ENCODE data around the gene NOS2.
A peak's percentile ranks its signal among the peaks of the same experiment; 100 is the strongest.
"Not testable (repeated sequence)": the region's sequence is repeated elsewhere in the genome, so short reads cannot be mapped to it uniquely, and the experiment has no call there.

Gene NOS2

DNA sequence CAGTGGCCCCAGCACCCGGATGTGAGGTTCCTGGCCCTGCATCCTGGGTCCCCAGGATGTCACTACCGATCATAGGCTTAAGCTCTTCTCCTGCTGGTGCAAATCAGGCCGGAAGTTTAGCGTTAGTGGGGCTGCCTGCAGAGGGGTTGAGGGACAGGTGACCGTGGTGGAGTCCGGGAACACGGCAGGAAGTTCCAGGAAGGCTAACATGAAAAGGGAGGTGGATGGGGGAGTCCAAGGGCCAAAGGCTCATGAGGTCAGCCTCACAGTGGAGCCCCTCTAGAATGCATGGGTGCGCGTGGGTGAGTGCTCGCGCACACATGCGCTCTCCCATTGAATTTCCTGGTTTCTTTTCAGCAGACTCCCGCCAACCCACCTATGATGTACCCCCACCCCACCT is 46.6 kb downstream of the NOS2 start:
- DNase-seq: not testable (repeated sequence)

DNA sequence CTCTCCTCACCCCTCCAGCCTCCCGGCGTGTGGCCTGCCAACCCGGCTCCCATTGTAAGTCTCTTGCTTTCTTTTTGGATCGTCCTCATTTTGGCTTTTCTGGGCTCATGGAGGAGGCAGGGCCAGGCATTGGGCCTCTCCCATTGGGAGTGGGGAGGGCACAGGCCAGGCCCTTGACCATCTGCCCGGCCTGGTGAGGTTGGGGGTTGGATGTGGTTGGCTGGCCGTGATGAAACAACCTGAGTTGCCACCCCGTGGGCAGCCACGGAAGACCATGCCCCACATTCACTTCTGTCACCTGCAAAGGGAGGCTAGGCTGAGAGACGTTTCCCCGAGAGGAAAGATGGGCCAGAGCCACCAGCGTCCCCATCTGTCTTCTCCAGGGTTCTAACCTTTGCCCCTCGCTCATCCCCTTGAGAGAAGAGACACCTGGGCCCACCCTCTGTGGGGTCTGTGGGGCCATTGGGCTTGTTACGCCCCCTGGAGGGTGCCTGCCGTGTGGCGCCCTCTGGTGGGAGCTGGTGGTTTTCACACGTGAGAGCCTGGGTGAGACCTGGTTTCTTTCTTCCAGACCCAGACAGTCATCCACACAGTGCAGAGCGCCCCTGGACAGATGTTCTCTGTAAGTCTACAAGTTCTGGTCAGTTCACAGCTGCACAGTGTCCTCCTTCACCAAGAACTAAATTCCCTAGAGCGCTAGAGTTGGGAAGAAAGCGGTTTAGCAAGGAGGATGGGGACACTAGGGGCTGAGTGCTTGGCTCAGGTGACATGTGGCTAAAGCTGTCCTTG is 47.3 kb downstream of the NOS2 start:
- not testable (repeated sequence) for DNase-seq

DNA sequence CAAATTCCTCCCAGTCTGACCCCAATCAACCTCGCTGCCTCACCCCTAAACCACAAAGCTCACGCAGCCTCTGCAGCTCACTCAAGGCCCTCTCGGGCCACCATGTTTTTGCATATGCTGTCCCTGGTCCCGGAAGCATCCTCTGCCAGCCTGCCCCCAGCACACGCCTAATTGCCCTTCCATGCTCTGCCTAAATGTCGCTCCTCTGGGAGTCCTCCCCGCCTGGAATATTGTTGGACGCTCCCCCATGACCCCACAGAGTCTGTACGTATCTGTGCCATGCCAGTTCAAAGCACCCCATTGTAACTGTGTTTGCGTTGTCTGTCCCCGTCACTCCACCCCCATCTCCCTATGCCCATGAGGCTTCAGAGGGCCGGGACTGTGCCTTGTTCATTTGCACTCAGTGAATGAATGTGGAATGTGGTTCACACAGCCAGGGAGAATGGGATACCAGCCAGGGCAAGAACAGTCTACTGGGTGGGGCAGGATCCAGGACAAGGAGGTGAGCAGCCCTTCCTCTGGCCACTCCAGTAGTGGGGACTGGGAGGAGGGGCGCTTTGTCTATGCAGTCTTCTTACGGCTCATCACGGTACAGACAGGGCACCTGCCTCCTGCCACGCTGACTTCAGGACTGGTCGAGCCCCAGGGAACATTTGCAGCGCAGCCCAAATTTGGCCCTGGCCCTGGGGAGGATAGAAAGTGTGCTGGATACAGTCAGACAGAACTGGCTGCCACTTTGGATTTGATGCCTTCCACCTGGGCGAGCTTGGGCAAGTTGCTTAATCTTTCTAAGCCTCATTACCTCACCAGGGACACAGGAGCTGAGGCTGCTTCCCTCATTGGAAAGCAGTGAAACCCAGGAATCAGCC is 48.5 kb downstream of the NOS2 start:
- DNase-seq: no peak

DNA sequence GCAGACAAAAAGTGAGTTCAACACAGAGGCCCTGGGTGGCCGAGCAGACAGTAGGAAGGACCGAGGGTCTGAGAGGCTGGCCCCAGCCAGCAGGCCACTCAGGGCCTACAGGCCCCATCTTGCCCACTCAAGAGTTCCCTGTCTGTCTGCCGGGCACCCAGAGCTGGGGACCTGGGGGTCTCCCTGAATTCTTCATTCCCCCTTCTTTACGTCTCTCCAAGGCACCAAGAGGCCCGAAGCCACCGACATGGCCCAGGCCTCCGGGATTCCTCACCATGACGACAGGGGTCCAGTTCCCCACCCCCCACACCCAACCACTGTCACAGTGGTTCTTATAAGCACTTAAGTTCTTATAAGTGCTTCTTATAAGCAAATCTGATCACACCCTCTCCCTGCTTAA is 49.2 kb downstream of the NOS2 start:
- DNase-seq: no peak

DNA sequence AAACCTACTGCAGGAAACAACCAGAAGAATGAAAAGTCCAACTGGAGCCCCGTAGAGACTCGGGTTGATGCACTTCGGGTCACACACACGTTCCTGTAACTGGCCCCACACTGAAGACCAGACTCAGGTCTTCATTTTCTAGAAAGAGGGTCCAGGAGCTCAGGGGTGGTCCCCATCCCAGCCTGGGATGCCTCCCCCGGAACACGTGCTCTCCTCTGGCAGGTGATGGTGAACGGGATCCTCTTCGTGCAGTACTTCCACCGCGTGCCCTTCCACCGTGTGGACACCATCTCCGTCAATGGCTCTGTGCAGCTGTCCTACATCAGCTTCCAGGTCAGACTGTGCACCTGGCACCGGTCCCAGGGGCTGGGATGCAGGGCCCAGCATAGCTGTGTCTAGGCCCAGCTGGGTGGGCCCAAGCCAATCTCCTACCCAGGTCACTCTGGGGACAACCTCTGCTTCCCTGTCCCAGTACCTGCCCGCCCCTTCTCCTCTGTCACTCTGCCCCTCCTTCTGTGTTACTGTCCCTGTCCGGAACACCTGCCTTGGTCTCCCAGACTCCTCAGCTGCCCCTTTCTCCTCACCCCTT is 50.7 kb downstream of the NOS2 start:
- DNase-seq: not testable (repeated sequence)

DNA sequence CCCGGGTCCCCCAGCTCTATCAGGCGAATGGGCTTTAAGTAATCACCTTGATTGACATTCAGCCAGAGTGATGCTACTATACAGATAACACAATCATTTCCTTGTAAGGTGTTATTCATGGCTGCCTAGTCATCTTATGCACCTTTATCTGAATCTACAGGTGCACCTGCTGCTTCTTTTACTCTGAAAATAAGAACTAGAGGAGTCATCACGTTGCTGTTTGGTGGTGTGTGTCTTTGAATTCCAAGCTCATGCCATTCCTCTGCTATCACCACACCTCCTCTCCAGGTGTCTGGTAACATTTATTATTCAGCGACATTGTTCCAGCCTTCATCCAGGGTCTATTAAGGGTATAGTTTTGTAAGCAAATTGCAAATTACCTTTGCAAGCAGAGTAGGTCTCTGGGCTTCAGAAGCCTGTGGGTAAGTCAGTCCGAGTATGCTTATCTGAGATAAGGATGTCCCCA is 51.9 kb downstream of the NOS2 start:
- no peak for DNase-seq

DNA sequence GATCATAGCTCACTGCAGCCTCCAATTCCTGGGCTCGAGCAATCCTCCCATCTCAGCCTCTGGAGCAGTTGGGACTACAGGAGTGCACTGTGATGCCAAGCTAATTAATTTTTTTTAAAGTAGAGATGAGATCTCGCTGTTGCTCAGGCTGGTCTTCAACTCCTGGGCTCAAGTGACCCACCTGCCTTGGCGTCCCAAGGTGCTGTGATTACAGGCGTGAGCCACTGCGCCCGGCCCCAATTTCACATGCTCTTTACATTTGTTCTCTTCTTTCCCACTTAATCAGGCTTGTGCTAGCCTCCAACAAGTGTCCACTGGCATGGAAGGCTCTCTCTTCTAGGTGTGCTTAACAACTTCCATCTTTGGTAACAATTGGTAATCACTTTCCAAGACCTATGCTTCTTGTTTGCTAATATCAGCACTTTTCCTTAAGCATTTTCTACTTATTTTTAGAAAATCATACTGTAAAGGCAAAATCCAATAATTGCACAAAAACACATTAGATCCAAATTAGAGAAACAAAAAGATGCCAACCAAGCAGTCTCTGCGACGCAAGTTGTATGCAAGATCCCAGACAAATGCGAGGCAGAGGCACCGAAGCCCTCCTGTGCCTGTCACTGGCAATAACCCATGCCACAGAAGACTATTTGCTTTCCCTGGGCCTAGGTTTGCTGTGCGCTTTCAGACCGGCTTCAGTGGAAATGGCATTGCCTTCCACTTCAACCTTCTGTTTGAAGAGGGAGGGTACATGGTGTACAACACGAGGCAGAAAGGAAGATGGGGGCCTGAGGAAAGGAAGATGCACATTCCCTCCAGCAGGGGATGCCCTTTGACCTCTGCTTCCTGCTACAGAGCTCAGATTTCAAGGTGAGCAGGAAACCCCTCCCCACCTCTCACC is 52.6 kb downstream of the NOS2 start:
- no peak for DNase-seq

DNA sequence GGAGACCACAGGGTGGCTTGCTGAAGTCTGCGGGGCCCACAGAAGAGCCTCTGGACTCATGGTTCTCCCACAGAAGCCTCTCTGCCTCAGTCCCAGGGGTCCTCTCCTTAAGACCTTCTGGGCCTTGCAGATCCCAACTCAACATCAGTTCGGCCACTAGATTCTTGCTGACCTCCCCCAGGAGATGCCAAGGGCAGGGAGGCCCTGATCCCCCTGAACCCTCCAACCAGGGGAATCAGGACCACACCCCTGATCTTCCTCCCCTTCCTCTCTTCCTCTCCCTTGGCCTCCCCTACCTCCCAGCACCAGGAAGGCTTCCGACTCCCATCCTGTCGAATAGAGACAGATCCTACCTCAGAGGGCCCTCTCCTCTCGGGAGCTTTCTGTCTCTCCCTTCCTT is 53.4 kb downstream of the NOS2 start:
- DNase-seq: no peak

DNA sequence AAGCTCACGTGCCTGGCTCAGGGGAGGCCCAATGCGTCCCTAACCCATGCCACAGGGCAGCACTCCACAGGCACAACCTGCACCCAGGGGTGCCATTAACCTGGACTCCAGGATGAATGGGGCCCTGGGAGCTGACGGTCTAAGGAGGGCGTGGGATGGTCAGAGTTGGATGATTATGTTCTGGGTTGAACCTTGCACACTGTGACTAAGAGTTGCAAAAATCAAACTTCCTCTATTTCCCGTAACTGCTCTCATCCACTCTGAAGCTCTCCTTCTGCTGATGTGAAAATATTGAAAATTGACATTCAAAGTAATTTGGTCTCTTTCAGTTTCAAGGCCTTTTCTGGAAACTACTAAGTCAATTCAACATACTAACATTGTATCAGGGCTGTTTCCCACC is 54.0 kb downstream of the NOS2 start:
- DNase-seq: not testable (repeated sequence)

DNA sequence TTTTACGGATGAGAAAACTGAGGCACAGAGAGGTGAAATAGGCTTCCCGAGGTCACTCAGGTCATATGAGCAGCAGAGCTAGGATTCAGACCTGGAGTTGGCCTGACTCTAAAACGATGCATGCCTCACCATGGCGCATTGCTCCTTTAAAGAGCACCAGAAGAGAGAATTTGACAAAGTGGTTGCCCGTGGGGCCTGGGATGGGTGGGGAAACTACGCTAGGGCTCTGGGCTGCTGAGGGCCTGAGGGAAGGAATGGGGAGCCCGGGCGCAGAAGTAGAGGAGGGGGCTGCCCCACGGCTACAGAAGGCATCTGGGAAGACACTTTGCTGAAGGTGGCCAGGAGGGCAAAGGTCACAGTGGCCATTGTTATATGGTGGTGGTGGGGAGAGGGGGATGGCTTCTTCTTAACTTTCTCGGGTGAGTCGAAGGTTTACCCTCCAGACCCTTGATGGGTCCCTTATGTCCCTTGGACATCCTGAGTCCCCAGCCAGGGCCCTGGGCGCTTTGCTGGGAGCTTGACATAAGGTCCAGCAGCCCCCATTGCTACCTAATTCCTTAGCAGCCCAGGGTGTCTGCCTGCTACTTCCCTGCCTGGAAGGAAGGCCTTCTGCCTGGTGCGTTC is 55.0 kb downstream of the NOS2 start:
- not testable (repeated sequence) for DNase-seq

DNA sequence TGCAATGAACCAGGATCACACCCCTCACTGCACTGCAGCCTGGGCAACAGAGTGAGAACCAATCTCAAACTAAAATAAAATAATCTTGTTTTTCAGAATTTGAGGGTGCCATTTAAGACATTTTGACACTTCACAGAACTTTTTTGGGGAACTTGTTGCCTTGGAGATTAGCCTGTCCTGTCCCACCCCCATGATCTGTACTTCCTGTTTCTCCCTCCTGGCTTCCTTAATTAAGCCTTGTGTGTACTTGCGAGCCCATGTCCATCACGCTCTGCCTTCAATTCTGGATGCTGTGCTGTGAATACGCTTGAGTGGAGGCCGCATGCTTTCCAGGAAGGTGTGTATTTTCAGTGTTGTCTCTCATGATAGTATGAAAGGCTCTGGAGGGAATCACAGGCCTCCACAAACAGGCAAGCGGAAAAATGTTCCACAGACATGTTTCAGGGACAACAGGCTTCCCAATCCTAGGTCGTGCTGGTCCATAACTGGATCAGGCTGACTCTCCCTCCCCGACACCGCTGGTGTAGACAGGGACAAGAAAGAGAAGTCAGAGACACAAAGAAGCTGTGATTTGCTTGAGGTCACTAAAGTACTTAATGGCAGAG is 56.9 kb downstream of the NOS2 start:
- peak; percentile 32 for DNase-seq

DNA sequence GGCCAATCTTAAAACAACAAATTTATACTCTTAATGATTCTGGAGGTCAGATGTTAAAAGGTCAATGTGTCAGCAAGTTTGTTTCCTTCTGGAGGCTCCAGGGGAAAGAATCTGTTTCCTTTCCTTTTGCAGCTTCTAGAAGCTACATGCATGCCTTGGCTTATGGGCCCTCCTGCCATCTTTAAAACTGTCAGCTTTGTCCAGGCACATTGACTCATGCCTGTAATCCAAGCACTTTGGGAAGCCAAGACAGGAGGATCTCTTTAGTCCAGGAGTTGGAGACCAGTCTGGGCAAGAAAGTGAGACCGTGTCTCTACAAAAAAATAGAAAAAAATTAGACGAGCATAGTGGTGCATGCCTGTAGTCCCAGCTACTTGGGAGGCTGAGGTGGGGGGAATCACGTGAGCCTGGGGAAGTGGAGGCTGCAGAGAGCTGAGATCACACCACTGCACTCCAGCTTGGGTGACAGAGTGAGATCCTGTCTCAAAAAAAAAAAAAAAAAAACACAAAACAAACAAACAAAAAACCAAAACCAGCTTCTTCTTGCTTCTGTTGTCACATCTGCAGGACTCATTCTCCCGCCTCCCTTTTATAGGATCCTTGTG is 58.3 kb downstream of the NOS2 start:
- no peak for DNase-seq

DNA sequence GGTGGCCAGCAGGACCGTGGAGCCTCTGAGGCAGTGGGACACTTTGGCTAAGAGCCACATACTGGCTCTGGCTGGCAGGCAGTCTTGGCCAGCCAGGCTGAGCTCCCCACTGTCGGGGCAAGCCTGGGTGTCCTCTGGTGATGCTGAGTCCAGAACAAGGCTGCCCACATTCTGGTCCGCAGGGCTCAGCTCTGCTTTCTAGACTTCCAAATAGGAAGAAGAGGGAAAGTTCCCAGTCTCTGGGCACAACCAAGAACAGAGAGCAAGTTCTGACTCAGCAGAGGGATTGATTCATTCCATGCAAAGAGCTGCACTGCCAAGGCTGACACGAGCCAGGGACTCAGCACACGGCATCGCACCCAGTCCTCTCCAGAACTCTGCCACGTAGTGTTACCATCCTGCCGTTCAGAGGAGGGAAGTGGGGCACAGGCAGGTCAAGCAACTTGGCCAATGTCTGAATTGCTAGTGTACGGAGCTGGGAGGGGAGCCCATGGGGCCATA is 58.9 kb downstream of the NOS2 start:
- no peak for DNase-seq

DNA sequence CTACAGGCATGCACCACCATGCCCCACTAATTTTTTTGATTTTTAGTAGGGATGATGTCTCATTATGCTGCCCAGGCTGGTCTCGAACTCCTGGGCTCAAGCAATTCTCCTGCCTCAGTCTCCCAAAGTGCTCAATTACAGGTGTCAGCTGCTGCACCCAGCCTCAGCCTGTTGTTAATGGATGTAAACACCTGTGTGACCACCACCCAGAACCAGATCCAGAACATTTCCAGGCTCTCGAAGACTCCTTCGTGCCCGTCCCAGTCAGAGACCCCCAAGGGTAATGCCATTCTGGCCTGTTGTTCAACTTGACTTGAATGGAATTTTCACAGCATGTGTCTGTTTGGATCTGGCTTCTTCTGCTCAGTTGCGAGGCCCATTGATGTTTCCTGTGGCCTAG is 59.8 kb downstream of the NOS2 start:
- not testable (repeated sequence) for DNase-seq

DNA sequence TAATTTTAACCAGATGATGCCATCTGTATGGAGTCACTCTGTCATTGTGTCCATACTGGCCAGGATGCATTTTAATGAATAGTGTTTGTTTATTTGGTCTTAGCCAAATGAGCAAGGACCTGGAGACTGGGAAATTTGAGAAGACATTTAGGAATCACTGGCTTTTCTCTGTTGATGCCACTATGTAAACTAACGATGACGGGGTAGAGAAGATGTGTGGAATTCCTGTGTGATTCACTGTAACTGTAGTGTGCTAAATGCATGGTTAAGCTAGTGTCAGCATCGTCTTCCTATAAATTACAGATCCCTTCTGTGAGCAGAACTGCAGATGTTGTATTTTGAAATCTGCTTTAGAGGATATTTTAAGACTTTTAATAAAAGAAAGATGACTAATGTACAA is 66.6 kb downstream of the NOS2 start:
- no peak for DNase-seq

DNA sequence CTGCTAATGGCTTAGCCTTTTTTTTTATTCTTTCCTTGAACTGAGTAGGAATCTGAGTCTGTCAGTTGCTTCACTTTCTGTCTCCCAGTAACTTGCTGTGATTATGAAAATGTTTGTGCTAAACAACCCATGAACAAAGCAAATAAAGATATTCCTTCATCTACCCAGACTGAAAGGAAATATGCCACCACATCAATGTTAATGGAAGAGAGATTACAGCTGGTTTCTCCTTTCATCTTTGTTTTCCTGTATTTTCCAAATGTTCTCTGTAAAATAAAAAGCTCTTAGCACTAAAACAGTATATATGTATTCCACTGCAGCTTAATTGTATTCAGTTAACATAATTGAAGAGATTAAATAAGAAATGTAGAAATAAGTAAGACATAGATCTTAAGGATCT is 67.6 kb downstream of the NOS2 start:
- DNase-seq: not testable (repeated sequence)

DNA sequence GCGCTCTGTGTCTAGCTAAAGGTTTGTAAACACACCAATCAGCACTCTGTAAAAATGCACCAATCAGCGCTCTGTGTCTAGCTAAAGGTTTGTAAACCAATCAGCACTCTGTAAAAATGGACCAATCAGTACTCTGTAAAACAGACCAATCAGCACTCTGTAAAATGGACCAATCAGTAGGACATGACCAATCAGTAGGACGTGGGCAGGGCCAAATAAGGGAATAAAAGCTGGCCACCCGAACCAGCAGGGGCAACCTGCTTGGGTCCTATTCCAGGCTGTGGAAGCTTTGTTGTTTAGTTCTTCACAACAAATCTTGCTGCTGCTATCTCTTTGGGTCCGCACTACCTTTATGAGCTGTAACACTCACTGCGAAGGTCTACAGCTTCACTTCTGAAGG is 74.3 kb downstream of the NOS2 start:
- not testable (repeated sequence) for DNase-seq

DNA sequence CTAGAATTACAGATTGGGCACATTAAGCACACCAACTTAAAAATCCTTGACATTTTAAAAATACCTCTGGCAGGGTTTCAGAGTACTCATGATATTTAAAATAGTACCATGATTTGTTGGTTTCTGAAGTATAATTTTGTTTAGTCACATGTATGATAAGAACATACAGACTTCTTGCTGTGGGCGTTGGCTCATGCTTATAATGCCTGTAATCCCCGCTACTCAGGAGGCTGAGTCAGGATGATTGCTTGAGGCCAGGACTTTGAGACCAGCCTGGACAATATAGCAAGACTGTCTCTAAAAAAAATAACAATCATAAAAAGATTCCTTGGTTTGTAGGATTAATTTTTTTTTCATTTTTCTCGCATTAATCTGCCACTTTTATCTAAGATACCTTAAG is 78.5 kb downstream of the NOS2 start:
- no peak for DNase-seq
